IMR-90 (cell line): ENCODE measurements around the gene ZNF527. TPM values are rescaled to one million over a fixed set of nuclear protein-coding genes. Genes with fewer than 3 reads are reported as not detected.

Experiments used
- ATAC-seq: fragments of 200-7000 bp; cut with Tn5 transposase; 2 replicates; pipeline ENCODE4 v1.9.1; 2020; ENCODE audit warnings: low read depth, mild to moderate bottlenecking, moderate library complexity
- BruUV-seq: library from RNA; stranded (reverse); fragments of 400-500 nt; replicated peaks from 2 replicates; lab custom pipeline; 2021; lab: Mats Ljungman, UMichigan
- CTCF ChIA-PET: fragments of 300-600 bp; formaldehyde crosslinking; extraction: SDS; loops from one replicate; lab custom pipeline; 2021; ENCODE audit warnings: antibody characterized with exemption; lab: Yijun Ruan, JAX
- POLR2A ChIA-PET: fragments of 300-600 bp; sonication (Branson Sonifier 250); formaldehyde crosslinking; loops from one replicate; lab custom pipeline; 2022; ENCODE audit warnings: antibody characterized with exemption; ENCODE audit not compliant: unreplicated experiment; lab: Charles Lee
- DNase-seq: peaks from one replicate; pipeline ENCODE4 v3.0.0; 2013
- H2AFZ ChIP-seq: replicated peaks from 2 replicates; pipeline ENCODE3; 2013; ENCODE audit warnings: low read length, mild to moderate bottlenecking; ENCODE audit not compliant: poor library complexity
- H2AK5ac ChIP-seq: 2 replicates; pipeline ENCODE4 v1.6.1; 2013; ENCODE audit warnings: low read depth, low read length, inconsistent platforms
- H2AK9ac ChIP-seq: replicated peaks from 2 replicates; pipeline ENCODE3; 2013; ENCODE audit warnings: mild to moderate bottlenecking, low read depth, low read length, moderate library complexity; ENCODE audit not compliant: poor library complexity
- H2BK120ac ChIP-seq: 2 replicates; pipeline ENCODE4 v1.6.1; 2013; ENCODE audit warnings: low read depth, low read length, inconsistent platforms
- H2BK15ac ChIP-seq: 3 replicates; pipeline ENCODE4 v1.6.1; 2013; ENCODE audit warnings: low read depth, low read length, inconsistent platforms
- H2BK20ac ChIP-seq: 2 replicates; pipeline ENCODE4 v1.6.1; 2013; ENCODE audit warnings: low read depth, mild to moderate bottlenecking, inconsistent platforms, low read length, moderate library complexity
- H2BK5ac ChIP-seq: 2 replicates; pipeline ENCODE4 v1.6.1; 2013; ENCODE audit warnings: mild to moderate bottlenecking, low read depth, low read length, inconsistent platforms; ENCODE audit not compliant: poor library complexity, severe bottlenecking
- H3K14ac ChIP-seq: replicated peaks from 2 replicates; pipeline ENCODE4 v1.6.1; 2013; ENCODE audit warnings: low read depth, low read length, inconsistent platforms
- H3K18ac ChIP-seq: 2 replicates; pipeline ENCODE4 v1.6.1; 2013; ENCODE audit warnings: low read depth, low read length, control low read depth
- H3K23ac ChIP-seq: 2 replicates; pipeline ENCODE4 v1.6.1; 2013; ENCODE audit warnings: low read depth, low read length, inconsistent platforms
- H3K27ac ChIP-seq: 2 replicates; pipeline ENCODE4 v1.5.1; 2013; ENCODE audit warnings: mild to moderate bottlenecking, control low read depth, low read length; ENCODE audit not compliant: insufficient read depth
- H3K27me3 ChIP-seq: 2 replicates; pipeline ENCODE4 v1.6.1; 2013; ENCODE audit warnings: low read length; ENCODE audit not compliant: control insufficient read depth, insufficient read depth
- H3K36me3 ChIP-seq: 2 replicates; pipeline ENCODE4 v1.6.1; 2013; ENCODE audit warnings: low read length, mixed read lengths; ENCODE audit not compliant: control insufficient read depth, insufficient read depth
- H3K4ac ChIP-seq: 2 replicates; pipeline ENCODE4 v1.6.1; 2013; ENCODE audit warnings: low read depth, low read length, inconsistent platforms
- H3K4me1 ChIP-seq: 2 replicates; pipeline ENCODE4 v1.6.1; 2013; ENCODE audit warnings: low read length, mixed read lengths; ENCODE audit not compliant: control insufficient read depth, insufficient read depth
- H3K4me2 ChIP-seq: 2 replicates; pipeline ENCODE4 v1.6.1; 2013; ENCODE audit warnings: low read depth, mild to moderate bottlenecking, control low read depth, low read length, moderate library complexity
- H3K4me3 ChIP-seq: 2 replicates; pipeline ENCODE4 v1.5.1; 2013; ENCODE audit warnings: low read depth, mild to moderate bottlenecking, control low read depth, low read length, moderate library complexity; ENCODE audit not compliant: insufficient read depth
- H3K56ac ChIP-seq: 2 replicates; pipeline ENCODE4 v1.6.1; 2013; ENCODE audit warnings: low read length, inconsistent platforms; ENCODE audit not compliant: insufficient read depth; ENCODE audit errors: extremely low read depth
- H3K79me1 ChIP-seq, 2 experiments: 2 replicates each; pipeline ENCODE4 v1.6.1; 2013; ENCODE audit warnings: low read length in 2 of 2, inconsistent platforms in 1 of 2, low read depth in 1 of 2
- H3K9ac ChIP-seq: 2 replicates; pipeline ENCODE4 v1.6.1; 2013; ENCODE audit warnings: low read depth, low read length, control low read depth
- H3K9me1 ChIP-seq: 2 replicates; pipeline ENCODE4 v1.6.1; 2013; ENCODE audit warnings: low read length, inconsistent platforms; ENCODE audit not compliant: insufficient read depth
- H3K9me3 ChIP-seq: 2 replicates; pipeline ENCODE4 v1.6.1; 2013; ENCODE audit warnings: low read length; ENCODE audit not compliant: control insufficient read depth, insufficient read depth
- H4K20me1 ChIP-seq: 2 replicates; pipeline ENCODE4 v1.6.1; 2013; ENCODE audit warnings: low read length, inconsistent platforms; ENCODE audit not compliant: insufficient read depth
- H4K5ac ChIP-seq: 2 replicates; pipeline ENCODE4 v1.6.1; 2013; ENCODE audit warnings: mild to moderate bottlenecking, low read depth, low read length, control low read depth
- H4K8ac ChIP-seq, 2 experiments: 2 replicates each; pipeline ENCODE4 v1.6.1; 2013; ENCODE audit warnings: low read depth in 2 of 2, low read length in 2 of 2, control low read depth in 1 of 2, inconsistent platforms in 1 of 2
- H4K91ac ChIP-seq: 2 replicates; pipeline ENCODE4 v1.6.1; 2013; ENCODE audit warnings: low read depth, low read length, inconsistent platforms; ENCODE audit not compliant: insufficient read depth
- CHD1 ChIP-seq: IDR thresholded peaks from 2 replicates; pipeline ENCODE4 v1.6.1; 2012; ENCODE audit warnings: low read depth, low read length, improper control_type of control experiment
- CTCF ChIP-seq: conservative IDR thresholded peaks from 2 replicates; pipeline ENCODE4 v1.5.1; 2012; ENCODE audit warnings: mild to moderate bottlenecking, low read depth, low read length, improper control_type of control experiment
- FOS ChIP-seq: fragments of 150-350 bp; IDR thresholded peaks from 2 replicates; pipeline ENCODE4 v1.6.1; 2016; ENCODE audit warnings: low read depth, low read length
- MAFK ChIP-seq: IDR thresholded peaks from 2 replicates; pipeline ENCODE4 v1.6.1; 2012; ENCODE audit warnings: low read depth, low read length, improper control_type of control experiment
- MAZ ChIP-seq: IDR thresholded peaks from 2 replicates; pipeline ENCODE4 v1.6.1; 2012; ENCODE audit warnings: low read depth, mild to moderate bottlenecking, low read length, improper control_type of control experiment, moderate library complexity, borderline replicate concordance
- MXI1 ChIP-seq: IDR thresholded peaks from 2 replicates; pipeline ENCODE4 v1.6.1; 2012; ENCODE audit warnings: low read depth, mild to moderate bottlenecking, low read length, moderate library complexity, borderline replicate concordance
- NFE2L2 ChIP-seq: fragments of 150-350 bp; IDR thresholded peaks from 2 replicates; pipeline ENCODE4 v1.6.1; 2016; ENCODE audit warnings: low read depth, mild to moderate bottlenecking, low read length
- RCOR1 ChIP-seq: IDR thresholded peaks from 2 replicates; pipeline ENCODE4 v1.6.1; 2012; ENCODE audit warnings: mild to moderate bottlenecking, low read length, improper control_type of control experiment; ENCODE audit not compliant: insufficient replicate concordance
- RFX5 ChIP-seq: IDR thresholded peaks from 2 replicates; pipeline ENCODE4 v1.8.0; 2012; ENCODE audit warnings: low read depth, mild to moderate bottlenecking, low read length, moderate library complexity
- WGBS, 2 experiments: methylation state at CpG; one replicate each; pipeline versions ENCODE4 v1.1.5 to v1.1.7; 2013; ENCODE audit warnings: missing lambda C conversion rate in 2 of 2; ENCODE audit not compliant: insufficient read length in 1 of 2; ENCODE audit errors: extremely low coverage in 2 of 2; 5-methylcytosine and 5-hydroxymethylcytosine counted together
- dilution Hi-C: fragments of 300-500 bp; cut with HindIII; formaldehyde crosslinking; loops from one replicate; pipeline ENCODE4 v1.14.3; 2018; ENCODE audit warnings: low sequenced_read_pairs; ENCODE audit not compliant: unreplicated experiment
- in situ Hi-C: fragments of 300-500 bp; cut with MboI; formaldehyde crosslinking; loops from 3 replicates; pipeline ENCODE4 v1.14.3; 2019; ENCODE audit warnings: low sequenced_read_pairs, inconsistent platforms, mixed read lengths
- intact Hi-C: fragments of 100-400 bp; cut with micrococcal nuclease; formaldehyde crosslinking; loops from 2 replicates; pipeline ENCODE4 v1.10.0; 2022
- polyA plus RNA-seq, 3 experiments: library from polyadenylated mRNA; depleted of rRNA; stranded (reverse); fragments of >200 nt; gene quantifications; 2 replicates each; pipeline ENCODE4 v1.2.3, GENCODE V29; 2012; ENCODE audit warnings: low replicate concordance in 1 of 3
- total RNA-seq: library from RNA; depleted of rRNA; stranded (reverse); fragments of >200 nt; gene quantifications from 2 replicates; pipeline ENCODE4 v1.2.3, GENCODE V29; 2012

The ZNF527 gene
- total and polyA plus RNA-seq, 2 of the 4 experiments (the other 2 are of a cell fraction): 1.9 to 3.6 TPM

GRCh38 chr19:37362733-37363132 lies 8.2 kb upstream of the ZNF527 start:
- no peak overlapping the region for H3K9ac ChIP-seq
- no peak overlapping the region for H3K4ac ChIP-seq
- H2BK120ac ChIP-seq: no peak overlapping the region
- no peak overlapping the region for H3K18ac ChIP-seq
- H3K56ac ChIP-seq: no peak overlapping the region
- H2BK20ac ChIP-seq: no peak overlapping the region
- no peak overlapping the region for H3K27ac ChIP-seq
- H3K4me2 ChIP-seq: no peak overlapping the region
- no peak for DNase-seq
- intact Hi-C loops: no loop called here
- no peak overlapping the region for H2AK9ac ChIP-seq
- H3K27me3 ChIP-seq: no peaks in the 10 kb centered on the region
- peaks cover 28% of the 10 kb centered on the region for H3K9me3 ChIP-seq
- peaks cover 30% of the 10 kb centered on the region for H3K36me3 ChIP-seq
- no peak for ATAC-seq
- no peak overlapping the region for H2BK5ac ChIP-seq
- in situ Hi-C loops: no loop called here
- no peak overlapping the region for H2AK5ac ChIP-seq
- no peaks in the 10 kb centered on the region for H3K4me1 ChIP-seq
- no peaks in the 10 kb centered on the region for H3K9me1 ChIP-seq
- no peak overlapping the region for H2AFZ ChIP-seq
- ChIA-PET POLR2A (no interaction called here), CTCF (no interaction called here)
- H3K79me1 ChIP-seq: no peaks in the 10 kb centered on the region
- WGBS, 2 experiments: no CpG with 5 or more reads among the region's 6 CpGs
- no peak overlapping the region for H4K5ac ChIP-seq
- H2BK15ac ChIP-seq: no peak overlapping the region
- BruUV-seq: no TSS peak
- H4K91ac ChIP-seq: no peak overlapping the region
- no peak overlapping the region for H3K4me3 ChIP-seq
- dilution Hi-C loops: no loop called here
- no peak for TF ChIP-seq MAFK
- TF ChIP-seq RCOR1: no peak
- TF ChIP-seq CHD1: no peak
- no peak for TF ChIP-seq MAZ
- TF ChIP-seq FOS: no peak
- no peak for TF ChIP-seq MXI1
- TF ChIP-seq RFX5: no peak
- TF ChIP-seq NFE2L2: no peak
- no peak for TF ChIP-seq CTCF
- no peak overlapping the region for H4K8ac ChIP-seq
- H4K20me1 ChIP-seq: no peaks in the 10 kb centered on the region
- no peak overlapping the region for H3K14ac ChIP-seq
- H3K23ac ChIP-seq: no peak overlapping the region
